Astrocyte (in vitro differentiated cells and primary cell): ENCODE results near the gene STYXL2. TPM values are rescaled to one million over a fixed set of nuclear protein-coding genes. Genes with fewer than 3 reads are reported as not detected.

Source experiments
- DNase-seq: peaks from one replicate; pipeline ENCODE4 v3.0.0-alpha.2; 2010; ENCODE audit warnings: low read depth
- FAIRE-seq: peaks from 2 replicates; lab custom pipeline; 2011; peaks lifted over from hg19 to GRCh38; lab: Jason Lieb, UNC
- H2AFZ ChIP-seq: 2 replicates; pipeline ENCODE4 v1.6.0; 2012; ENCODE audit warnings: low read depth, low read length, inconsistent platforms
- H3K27ac ChIP-seq: 2 replicates; pipeline ENCODE4 v1.5.1; 2011; ENCODE audit warnings: low read depth, low read length, inconsistent platforms
- H3K27me3 ChIP-seq: 2 replicates; pipeline ENCODE4 v1.6.0; 2011; ENCODE audit warnings: low read length, inconsistent platforms; ENCODE audit not compliant: insufficient read depth
- H3K36me3 ChIP-seq: 2 replicates; pipeline ENCODE4 v1.5.1; 2011; ENCODE audit warnings: low read length, inconsistent platforms; ENCODE audit not compliant: insufficient read depth
- H3K4me1 ChIP-seq: 2 replicates; pipeline ENCODE4 v1.5.1; 2011; ENCODE audit warnings: low read length, inconsistent platforms; ENCODE audit not compliant: insufficient read depth
- H3K4me2 ChIP-seq: 2 replicates; pipeline ENCODE4 v1.6.0; 2012; ENCODE audit warnings: low read length, inconsistent platforms
- H3K4me3 ChIP-seq: 2 replicates; pipeline ENCODE4 v1.5.1; 2011; ENCODE audit warnings: low read depth, mild to moderate bottlenecking, low read length, inconsistent platforms; ENCODE audit not compliant: insufficient read depth
- H3K79me2 ChIP-seq: 2 replicates; pipeline ENCODE4 v1.6.0; 2012; ENCODE audit warnings: mild to moderate bottlenecking, low read length, inconsistent platforms; ENCODE audit not compliant: insufficient read depth
- H3K9ac ChIP-seq: 2 replicates; pipeline ENCODE4 v1.6.0; 2012; ENCODE audit warnings: mild to moderate bottlenecking, low read length, inconsistent platforms
- H3K9me3 ChIP-seq: 2 replicates; pipeline ENCODE4 v1.5.1; 2012; ENCODE audit warnings: low read depth, mild to moderate bottlenecking, low read length, inconsistent platforms; ENCODE audit not compliant: insufficient read depth
- H4K20me1 ChIP-seq: 2 replicates; pipeline ENCODE4 v1.6.0; 2012; ENCODE audit warnings: low read length, inconsistent platforms; ENCODE audit not compliant: insufficient read depth
- H3K27ac Mint-ChIP-seq: one replicate; pipeline ENCODE4 v1.8.0; 2021; ENCODE audit warnings: mild to moderate bottlenecking, mixed read lengths; ENCODE audit not compliant: unreplicated experiment
- H3K27me3 Mint-ChIP-seq: one replicate; pipeline ENCODE4 v1.8.0; 2021; ENCODE audit warnings: low read depth, mixed read lengths; ENCODE audit not compliant: unreplicated experiment
- H3K36me3 Mint-ChIP-seq: one replicate; pipeline ENCODE4 v1.8.0; 2021; ENCODE audit warnings: low read depth, mixed read lengths; ENCODE audit not compliant: unreplicated experiment
- H3K4me1 Mint-ChIP-seq: one replicate; pipeline ENCODE4 v1.8.0; 2021; ENCODE audit warnings: low read depth, mixed read lengths; ENCODE audit not compliant: unreplicated experiment
- H3K4me3 Mint-ChIP-seq: one replicate; pipeline ENCODE4 v1.8.0; 2021; ENCODE audit warnings: mild to moderate bottlenecking, moderate library complexity, mixed read lengths; ENCODE audit not compliant: unreplicated experiment
- H3K9me3 Mint-ChIP-seq: one replicate; pipeline ENCODE4 v1.8.0; 2021; ENCODE audit warnings: mild to moderate bottlenecking, mixed read lengths; ENCODE audit not compliant: unreplicated experiment
- CTCF ChIP-seq: IDR thresholded peaks from 2 replicates; pipeline ENCODE4 v1.5.1; 2011; ENCODE audit warnings: low read depth, mild to moderate bottlenecking, inconsistent platforms, low read length, moderate library complexity; ENCODE audit not compliant: insufficient read depth
- EZH2 ChIP-seq: IDR thresholded peaks from 2 replicates; pipeline ENCODE4 v1.6.1; 2012; ENCODE audit warnings: mild to moderate bottlenecking, low read length, inconsistent platforms; ENCODE audit not compliant: insufficient read depth
- total RNA-seq: library from RNA; stranded (reverse); gene quantifications from 2 replicates; pipeline ENCODE4 v1.2.1, GENCODE V29; 2021

Gene STYXL2
- total RNA-seq, 1 donor from 2014 or later: 0.82 TPM

GRCh38 chr1:167137332-167137781, 43.5 kb downstream of the STYXL2 start:
- Histone ChIP-seq H3K9me3 (peaks cover 2% of the 10 kb centered on the region), H3K36me3 (no peaks in the 10 kb centered on the region), H2AFZ (peak overlapping the region; percentile 20), H3K4me1 (peaks cover 10% of the 10 kb centered on the region), H3K4me2 (no peak overlapping the region), H3K4me3 (no peak overlapping the region), H3K27me3 (no peaks in the 10 kb centered on the region), H3K27ac (no peak overlapping the region), H4K20me1 (no peaks in the 10 kb centered on the region), H3K9ac (no peak overlapping the region), H3K79me2 (no peaks in the 10 kb centered on the region)
- Mint-ChIP-seq H3K4me1 (peaks cover 35% of the 10 kb centered on the region), H3K27ac (peak overlapping the region; percentile 93), H3K9me3 (peaks cover 3% of the 10 kb centered on the region), H3K4me3 (peak overlapping the region; percentile 11), H3K27me3 (no peaks in the 10 kb centered on the region), H3K36me3 (peaks cover 2% of the 10 kb centered on the region)
- FAIRE-seq (no peak), DNase-seq (no peak)
- no peak for TF ChIP-seq CTCF
- no peak for TF ChIP-seq EZH2

- no peak for TF ChIP-seq EZH2
- TF ChIP-seq CTCF: no peak
These were observed 44.1 kb downstream of the STYXL2 start for GRCh38 chr1:167137793-167138510.

DNA sequence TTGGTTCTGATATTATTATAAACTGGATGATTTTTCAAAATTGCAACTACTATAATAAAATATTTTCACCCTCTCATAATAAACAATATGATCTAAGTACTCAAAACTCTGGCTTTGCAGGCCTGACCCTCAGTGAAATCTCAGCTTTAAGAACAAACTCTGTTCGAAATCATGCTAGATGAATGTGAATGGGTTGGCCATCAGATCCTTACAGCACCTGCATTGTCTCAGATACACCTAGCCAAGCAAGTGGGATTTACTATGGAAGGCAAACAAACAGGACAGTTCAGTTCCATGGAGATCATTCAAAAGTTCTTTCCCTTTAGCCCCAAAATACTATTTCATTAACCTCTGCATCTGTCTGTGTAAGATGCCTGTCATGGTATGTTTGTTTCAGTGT, 44.8 kb downstream of the STYXL2 start:
- peaks cover 10% of the 10 kb centered on the region for H3K4me1 ChIP-seq
- H3K4me3 ChIP-seq: no peak overlapping the region
- H3K27ac Mint-ChIP-seq: no peak overlapping the region
- peaks cover 35% of the 10 kb centered on the region for H3K4me1 Mint-ChIP-seq
- H3K4me2 ChIP-seq: no peak overlapping the region
- peaks cover 2% of the 10 kb centered on the region for H3K9me3 ChIP-seq
- H3K9me3 Mint-ChIP-seq: peaks cover 3% of the 10 kb centered on the region
- DNase-seq (no peak), FAIRE-seq (no peak)
- H2AFZ ChIP-seq: no peak overlapping the region
- TF ChIP-seq EZH2 (no peak), CTCF (no peak)
- no peaks in the 10 kb centered on the region for H3K36me3 ChIP-seq
- peaks cover 2% of the 10 kb centered on the region for H3K36me3 Mint-ChIP-seq
- H4K20me1 ChIP-seq: no peaks in the 10 kb centered on the region
- no peaks in the 10 kb centered on the region for H3K79me2 ChIP-seq
- H3K27me3 ChIP-seq: no peaks in the 10 kb centered on the region
- H3K27me3 Mint-ChIP-seq: no peaks in the 10 kb centered on the region
- no peak overlapping the region for H3K4me3 Mint-ChIP-seq
- no peak overlapping the region for H3K27ac ChIP-seq
- no peak overlapping the region for H3K9ac ChIP-seq

More at GRCh38 chr1:167137793-167138510, 44.1 kb downstream of the STYXL2 start:
- Histone ChIP-seq H3K9me3 (peaks cover 2% of the 10 kb centered on the region), H3K9ac (no peak overlapping the region), H2AFZ (no peak overlapping the region), H3K4me1 (peaks cover 10% of the 10 kb centered on the region), H3K4me3 (no peak overlapping the region), H3K27ac (no peak overlapping the region), H3K27me3 (no peaks in the 10 kb centered on the region), H3K36me3 (no peaks in the 10 kb centered on the region), H4K20me1 (no peaks in the 10 kb centered on the region), H3K79me2 (no peaks in the 10 kb centered on the region), H3K4me2 (no peak overlapping the region)
- DNase-seq (no peak), FAIRE-seq (no peak)
- no peak overlapping the region for H3K4me3 Mint-ChIP-seq
- no peaks in the 10 kb centered on the region for H3K27me3 Mint-ChIP-seq
- peak overlapping the region; percentile 93 for H3K27ac Mint-ChIP-seq
- peaks cover 3% of the 10 kb centered on the region for H3K9me3 Mint-ChIP-seq
- peaks cover 35% of the 10 kb centered on the region for H3K4me1 Mint-ChIP-seq
- peaks cover 2% of the 10 kb centered on the region for H3K36me3 Mint-ChIP-seq
